DMS79 treated with DMSO at 0.1 percent for 48 hours (cell line): Measurements from ENCODE around the gene IL1R2.

Experiments used
- DNase-seq: peaks from one replicate; lab custom pipeline; 2025; lab: John Stamatoyannopoulos, UW

Gene IL1R2

GRCh38 chr2:102022884-102023539, 31.3 kb downstream of the IL1R2 start:
- no peak for DNase-seq

GRCh38 chr2:102024410-102024809, 32.6 kb downstream of the IL1R2 start:
- DNase-seq, result no peak

DNA sequence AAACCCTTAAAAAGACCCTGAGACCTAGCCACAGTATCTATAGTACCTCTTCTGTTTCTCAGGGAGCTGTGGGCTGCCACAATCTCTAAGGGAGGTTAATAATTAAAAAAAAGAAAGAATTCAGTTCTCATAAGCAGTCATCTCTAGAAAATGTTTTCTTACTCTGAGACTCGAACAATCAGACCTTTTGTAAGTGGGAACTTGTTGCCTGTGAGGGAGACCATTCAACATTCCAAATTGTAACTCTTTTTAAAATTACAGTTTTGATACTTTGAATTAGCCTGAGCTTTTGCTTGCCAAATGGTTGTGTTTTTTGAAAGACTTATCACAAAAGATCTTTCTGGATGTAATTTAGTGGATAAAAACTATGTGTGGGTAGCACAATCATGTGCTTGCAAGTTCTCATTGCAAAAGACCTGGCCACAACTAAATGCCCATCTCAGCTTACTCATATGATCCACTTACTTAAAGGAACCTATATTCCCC, 33.3 kb downstream of the IL1R2 start:
- DNase-seq, result no peak

DNA sequence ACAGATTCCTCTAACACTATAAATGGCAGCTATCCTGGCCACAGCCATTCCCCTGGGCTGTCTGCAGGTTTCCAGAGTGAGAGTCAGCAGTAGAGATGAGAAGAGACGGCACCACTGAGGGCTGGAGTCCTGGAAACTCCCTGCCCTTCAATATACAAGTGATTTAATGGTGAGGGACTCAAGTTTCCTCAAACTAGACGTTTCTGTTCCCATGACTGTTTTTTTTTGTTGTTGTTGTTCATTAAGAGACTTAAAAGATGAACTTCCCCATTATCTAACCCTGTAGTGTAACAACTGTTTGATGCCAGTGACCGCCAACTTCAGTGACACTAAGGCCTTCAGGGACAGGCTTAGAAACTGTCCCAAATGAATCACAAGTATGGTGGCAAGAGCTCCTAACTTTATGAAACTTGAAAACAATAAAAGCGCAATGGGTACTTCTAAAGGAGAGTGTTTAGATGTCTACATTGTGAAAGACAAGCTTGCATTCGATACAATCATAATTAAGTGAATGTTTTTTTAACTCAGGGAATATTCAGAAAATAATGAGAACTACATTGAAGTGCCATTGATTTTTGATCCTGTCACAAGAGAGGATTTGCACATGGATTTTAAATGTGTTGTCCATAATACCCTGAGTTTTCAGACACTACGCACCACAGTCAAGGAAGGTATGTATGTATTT, 34.0 kb downstream of the IL1R2 start:
- no peak for DNase-seq

DNA sequence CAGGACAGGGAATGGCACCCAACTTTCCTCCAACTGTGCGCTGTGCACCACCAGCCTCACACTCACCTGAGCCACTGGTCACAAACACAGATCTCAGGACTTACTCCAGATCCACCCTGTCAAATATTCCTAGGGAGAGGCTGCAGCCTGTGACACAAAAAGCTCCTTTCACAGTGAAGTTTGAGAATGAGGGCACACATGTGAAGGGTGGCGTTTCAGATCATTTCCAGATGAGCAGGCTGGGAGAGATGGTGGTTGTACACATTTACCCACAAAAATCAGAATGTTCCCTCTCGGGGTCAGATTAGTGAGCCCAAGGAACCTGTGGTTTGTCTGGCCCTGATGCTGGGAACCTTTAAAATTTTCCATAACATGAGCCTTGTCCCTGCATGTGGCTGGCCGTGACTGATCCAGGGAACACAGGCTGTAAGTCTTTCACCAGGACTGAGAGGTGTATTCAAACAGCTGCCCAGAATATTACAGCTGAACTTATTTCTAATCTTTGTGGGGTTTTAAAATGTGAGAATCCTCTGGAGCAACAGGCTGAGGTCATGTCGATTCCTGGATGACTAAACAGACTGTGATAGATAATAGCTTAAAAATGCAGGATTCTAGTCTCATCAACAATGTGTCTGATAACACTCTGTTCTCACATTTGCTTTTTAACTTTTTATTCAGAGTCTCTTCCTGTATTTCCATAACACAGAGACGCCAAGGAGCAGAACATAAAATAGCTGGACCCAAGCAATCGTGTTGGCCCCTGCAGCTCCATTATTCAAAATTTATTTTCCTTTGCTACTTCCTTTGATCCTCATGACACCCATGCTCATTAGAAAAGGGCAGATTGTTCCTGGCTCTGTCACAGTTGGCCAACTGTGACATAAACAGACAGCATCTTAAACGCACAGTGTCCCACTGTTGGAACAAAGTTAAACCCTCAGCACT, 35.5 kb downstream of the IL1R2 start:
- no peak for DNase-seq

- no peak for DNase-seq
Observed at GRCh38 chr2:102028470-102028869, 36.7 kb downstream of the IL1R2 start.

DNA sequence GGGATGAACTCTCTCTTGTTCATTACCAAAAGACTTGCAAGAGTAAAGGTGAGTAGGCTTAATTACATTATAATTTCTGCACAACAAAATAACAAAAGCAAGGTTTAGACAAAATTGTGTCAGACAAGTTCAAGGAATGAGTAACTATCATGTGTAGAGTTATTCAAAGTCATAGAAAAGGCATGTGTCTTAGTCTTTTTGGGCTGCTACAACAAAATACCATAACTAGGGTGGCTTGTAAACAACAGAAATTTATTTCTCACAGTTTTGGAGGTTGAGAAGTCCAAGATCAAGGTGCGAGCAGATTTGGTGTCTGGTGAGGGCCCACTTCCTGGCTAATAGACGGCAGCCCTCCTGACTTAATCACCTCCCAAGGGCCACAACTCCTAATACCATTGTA, 37.6 kb downstream of the IL1R2 start:
- DNase-seq, result no peak

DNA sequence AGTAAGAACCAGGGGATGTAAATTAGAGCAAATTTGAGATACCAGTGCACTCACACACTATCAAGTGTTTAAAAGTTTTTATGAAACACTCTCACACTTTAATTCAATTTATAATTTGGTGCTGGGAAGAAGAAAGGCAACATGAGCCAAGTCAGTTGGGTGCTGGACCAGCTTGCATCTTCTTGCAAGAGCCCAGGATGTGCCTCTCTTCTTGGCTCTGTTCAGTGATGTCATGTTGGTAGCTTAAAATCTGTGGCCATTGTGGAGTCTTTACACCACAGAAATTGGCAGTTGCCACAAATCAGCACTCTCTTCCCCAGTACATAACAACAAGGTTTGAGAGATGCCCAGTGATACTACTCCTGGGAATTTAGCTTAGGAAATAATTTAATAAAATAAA, 38.2 kb downstream of the IL1R2 start:
- DNase-seq, result no peak

- no peak for DNase-seq
Observed at GRCh38 chr2:102030502-102030854, 38.7 kb downstream of the IL1R2 start.

GRCh38 chr2:102030855-102031527, 39.2 kb downstream of the IL1R2 start:
- DNase-seq, result no peak

DNA sequence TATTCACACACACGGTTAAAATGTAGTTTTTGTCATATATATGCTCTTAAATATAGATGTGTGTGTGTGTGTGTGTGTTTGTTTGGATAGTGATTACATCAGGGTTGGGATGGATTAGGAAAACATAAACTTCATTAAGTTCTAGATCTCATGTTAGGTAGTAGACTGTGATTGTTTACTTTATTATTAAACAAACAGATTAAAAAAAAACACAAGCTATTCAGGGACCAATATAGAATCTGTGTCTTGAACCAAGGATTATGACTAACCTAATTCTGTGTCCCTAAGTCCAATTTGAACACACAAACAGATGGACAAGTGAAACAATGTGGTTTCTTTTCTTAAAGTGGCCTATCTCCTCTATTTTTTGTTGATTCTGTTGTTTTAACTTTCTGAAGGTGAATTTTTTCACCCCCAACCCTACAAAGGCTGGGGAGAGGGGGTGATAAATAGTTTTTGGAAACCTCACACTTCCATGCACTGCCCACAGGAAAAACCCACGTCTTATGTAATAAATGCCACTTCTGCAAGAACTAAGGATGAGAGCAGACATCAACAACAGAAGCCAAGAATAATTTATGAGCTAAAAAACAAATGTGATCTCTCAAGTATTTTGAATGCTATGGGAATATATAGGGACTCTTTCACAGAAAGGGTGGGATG, 40.7 kb downstream of the IL1R2 start:
- no peak for DNase-seq

DNA sequence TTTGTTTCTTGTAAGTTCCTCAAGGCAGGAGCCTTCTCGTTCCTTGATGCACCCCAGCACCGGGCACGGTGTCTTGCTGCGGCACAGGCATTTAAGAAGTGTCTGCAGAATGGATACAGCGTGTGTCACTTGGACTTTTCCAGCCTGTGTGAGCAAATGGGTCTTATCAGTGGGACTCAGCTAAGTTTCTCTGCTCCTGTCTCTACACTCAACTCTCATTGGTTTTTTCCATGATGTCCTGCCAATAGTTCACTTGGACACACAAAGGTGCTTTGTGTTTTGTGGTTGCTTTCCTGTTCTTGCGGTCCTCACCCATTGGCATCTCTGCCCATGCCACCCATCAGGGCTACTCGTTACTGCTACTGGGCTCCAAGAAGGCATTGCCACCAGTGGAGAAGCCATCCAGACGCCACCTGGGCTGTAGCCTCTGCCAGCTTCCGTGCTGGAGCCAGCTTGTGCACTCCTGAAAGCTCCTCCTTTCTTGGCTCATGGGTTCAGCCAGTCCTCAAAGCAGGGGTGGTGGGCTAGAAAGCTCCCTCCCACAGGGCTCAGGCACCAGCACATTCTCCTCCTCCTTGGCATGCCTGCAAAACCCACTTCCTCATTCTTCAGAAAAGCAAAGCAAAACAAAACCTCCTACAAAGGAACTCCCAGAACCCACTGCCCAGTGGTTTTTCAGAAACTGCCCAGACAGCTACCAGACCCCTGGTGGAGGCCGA, 41.4 kb downstream of the IL1R2 start:
- no peak for DNase-seq

GRCh38 chr2:102033750-102034682, 42.3 kb downstream of the IL1R2 start:
- DNase-seq, result no peak

- DNase-seq, result no peak
Observed at GRCh38 chr2:102034683-102035548, 43.2 kb downstream of the IL1R2 start.

- no peak for DNase-seq
Observed at GRCh38 chr2:102037681-102038080, 45.9 kb downstream of the IL1R2 start.

- no peak for DNase-seq
Observed at GRCh38 chr2:102040229-102040628, 48.5 kb downstream of the IL1R2 start.

GRCh38 chr2:102041351-102041750, 49.6 kb downstream of the IL1R2 start:
- no peak for DNase-seq

- DNase-seq, result no peak
Observed at GRCh38 chr2:102042196-102043081, 50.7 kb downstream of the IL1R2 start.
